GM12875 (cell line): ENCODE measurements around the gene PHRF1.
A peak's percentile ranks its signal among the peaks of the same experiment; 100 is the strongest.

Source experiments
- H3K4me3 ChIP-seq: one replicate; pipeline ENCODE4 v1.5.1; 2011; ENCODE audit warnings: low read depth, low read length, control low read depth
- CTCF ChIP-seq: IDR thresholded peaks from 2 replicates; pipeline ENCODE4 v1.5.1; 2011; ENCODE audit warnings: low read depth, mild to moderate bottlenecking, control low read depth, inconsistent platforms, low read length, moderate library complexity, borderline replicate concordance; ENCODE audit not compliant: insufficient read depth

PHRF1 gene

GRCh38 chr11:550746-551085 is 25.6 kb upstream of the PHRF1 start:
- no peak for TF ChIP-seq CTCF
- H3K4me3 ChIP-seq, result no peak overlapping the region

- H3K4me3 ChIP-seq, result no peak overlapping the region
- no peak for TF ChIP-seq CTCF
Measured at GRCh38 chr11:551131-551530, 25.1 kb upstream of the PHRF1 start.

- no peak for TF ChIP-seq CTCF
- no peak overlapping the region for H3K4me3 ChIP-seq
Measured at GRCh38 chr11:551596-551995, 24.7 kb upstream of the PHRF1 start.

GRCh38 chr11:553083-553987 is 22.9 kb upstream of the PHRF1 start:
- no peak for TF ChIP-seq CTCF
- no peak overlapping the region for H3K4me3 ChIP-seq

GRCh38 chr11:553988-554340 is 22.3 kb upstream of the PHRF1 start:
- H3K4me3 ChIP-seq, result no peak overlapping the region

GRCh38 chr11:554428-555226 is 21.6 kb upstream of the PHRF1 start:
- TF ChIP-seq CTCF, result peak; percentile 78
- H3K4me3 ChIP-seq, result no peak overlapping the region

More at GRCh38 chr11:553988-554340, 22.3 kb upstream of the PHRF1 start:
- TF ChIP-seq CTCF, result no peak
